ENCODE results near the gene TCEA3. TPM values are rescaled to one million over a fixed set of nuclear protein-coding genes. Genes with fewer than 3 reads are reported as not detected.

Gene TCEA3
- total and polyA plus RNA-seq, 2 donors (not counting 3 experiments of a cell fraction or from before 2014, with no cell fraction given), result 1.5 to 3.7 TPM

DNA sequence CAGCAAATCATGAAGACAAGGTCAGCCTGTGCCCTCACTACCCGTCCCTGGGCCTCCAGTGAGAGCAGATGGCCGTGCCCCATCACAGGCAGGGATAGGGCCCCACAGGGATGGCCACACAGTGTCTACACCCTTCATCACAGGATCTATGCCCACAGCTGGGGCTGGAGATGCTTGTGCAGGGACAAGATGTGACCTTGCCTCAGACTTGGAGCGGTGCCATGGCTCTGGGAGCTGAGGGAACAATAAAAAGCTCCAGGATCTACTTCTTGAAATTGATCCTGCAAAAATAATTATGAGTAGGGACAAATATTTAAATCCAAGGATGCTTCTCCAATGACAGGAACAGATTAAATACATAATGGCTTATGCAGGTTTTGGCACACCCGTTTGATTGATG is 25.4 kb upstream of the TCEA3 start:
- Histone ChIP-seq H3K9ac (replicated peaks; ENCODE audit: extremely low read depth, insufficient read depth, low read length) (no peak overlapping the region), H3K9me1 (replicated peaks; ENCODE audit: control insufficient read depth, extremely low read depth, insufficient read depth, low read length) (no peaks in the 10 kb centered on the region), H2AFZ (ENCODE audit: low read depth, low read length) (no peak overlapping the region), H3K27me3 (ENCODE audit: control insufficient read depth in 2 of 2, insufficient read depth in 2 of 2, low read length in 2 of 2) (no peaks in the 10 kb centered on the region), H3K79me2 (ENCODE audit: control insufficient read depth, insufficient read depth, low read length) (no peaks in the 10 kb centered on the region), H3K4me3 (replicated peaks in 1 of 3; ENCODE audit: insufficient read depth in 1 of 3, low read depth in 1 of 3, low read length in 3 of 3) (no peak overlapping the region), H3K4me1 (ENCODE audit: control insufficient read depth, extremely low read depth, insufficient read depth, low read length) (no peaks in the 10 kb centered on the region), H3K36me3 (ENCODE audit: control insufficient read depth in 2 of 2, extremely low read depth in 1 of 2, insufficient read depth in 2 of 2, low read length in 2 of 2) (peaks cover 0 to 2% of the 10 kb centered on the region in 2 experiments), H3K9me3 (replicated peaks; ENCODE audit: control insufficient read depth, insufficient read depth, low read length) (no peaks in the 10 kb centered on the region), H3K27ac (ENCODE audit: insufficient read depth, low read depth, low read length) (no peak overlapping the region), H4K20me1 (replicated peaks; ENCODE audit: control insufficient read depth, extremely low read depth, insufficient read depth, low read length) (no peaks in the 10 kb centered on the region), H3K4me2 (ENCODE audit: insufficient read depth, low read length) (no peak overlapping the region)
- ChIA-PET CTCF (interaction anchor here (1.7 kb wide), 1 partner anchor 46 kb away, joined by 3 read pairs; no protein-coding TSS in a partner anchor), POLR2A (no interaction called here)
- dilution Hi-C loops (cut with MboI; ENCODE audit: extremely low pct_ligation_motif_present, low sequenced_read_pairs) (no loop called here), intact Hi-C loops (cut with micrococcal nuclease) (no loop called here)
- BruUV-seq (replicated peaks), result no TSS peak
- FAIRE-seq, result no peak
- TF ChIP-seq POLR2A (IDR thresholded peaks at IDR 0.05; ENCODE audit: low read depth, low read length) (no peak), FOS (IDR thresholded peaks at IDR 0.05; ENCODE audit: borderline replicate concordance, insufficient read depth, low read length) (no peak), JUN (IDR thresholded peaks at IDR 0.05; ENCODE audit: borderline replicate concordance, insufficient read depth, insufficient read length, low read depth) (no peak)
- TF ChIP-seq, protein P1, sequence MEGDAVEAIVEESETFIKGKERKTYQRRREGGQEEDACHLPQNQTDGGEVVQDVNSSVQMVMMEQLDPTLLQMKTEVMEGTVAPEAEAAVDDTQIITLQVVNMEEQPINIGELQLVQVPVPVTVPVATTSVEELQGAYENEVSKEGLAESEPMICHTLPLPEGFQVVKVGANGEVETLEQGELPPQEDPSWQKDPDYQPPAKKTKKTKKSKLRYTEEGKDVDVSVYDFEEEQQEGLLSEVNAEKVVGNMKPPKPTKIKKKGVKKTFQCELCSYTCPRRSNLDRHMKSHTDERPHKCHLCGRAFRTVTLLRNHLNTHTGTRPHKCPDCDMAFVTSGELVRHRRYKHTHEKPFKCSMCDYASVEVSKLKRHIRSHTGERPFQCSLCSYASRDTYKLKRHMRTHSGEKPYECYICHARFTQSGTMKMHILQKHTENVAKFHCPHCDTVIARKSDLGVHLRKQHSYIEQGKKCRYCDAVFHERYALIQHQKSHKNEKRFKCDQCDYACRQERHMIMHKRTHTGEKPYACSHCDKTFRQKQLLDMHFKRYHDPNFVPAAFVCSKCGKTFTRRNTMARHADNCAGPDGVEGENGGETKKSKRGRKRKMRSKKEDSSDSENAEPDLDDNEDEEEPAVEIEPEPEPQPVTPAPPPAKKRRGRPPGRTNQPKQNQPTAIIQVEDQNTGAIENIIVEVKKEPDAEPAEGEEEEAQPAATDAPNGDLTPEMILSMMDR (IDR thresholded peaks at IDR 0.05; ENCODE audit: extremely low read depth in 1 of 2, insufficient read depth in 1 of 2, low read depth in 1 of 2, low read length in 2 of 2), result no peak
- no peak for DNase-seq (ENCODE audit: low read depth, low spot score)

DNA sequence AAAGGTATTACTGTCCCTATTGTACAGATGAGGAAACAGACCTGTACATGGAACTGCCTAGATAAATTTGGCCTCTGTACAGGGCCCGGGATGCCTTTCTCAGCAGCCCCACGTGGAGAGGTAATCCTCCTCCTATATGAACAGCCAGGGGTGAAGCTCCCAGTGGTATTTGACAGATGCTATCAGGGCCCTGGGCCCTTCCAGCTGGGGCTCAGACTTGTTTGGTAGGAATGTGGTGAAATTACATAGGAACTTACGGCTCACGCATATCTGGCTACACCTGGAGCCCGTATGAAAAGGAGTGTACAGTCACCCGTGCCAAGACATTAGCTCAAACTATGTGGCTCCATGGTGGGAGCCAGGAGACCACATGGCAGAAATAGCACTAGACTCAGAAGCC is 24.8 kb upstream of the TCEA3 start:
- intact Hi-C loops (cut with micrococcal nuclease) (no loop called here), dilution Hi-C loops (cut with MboI; ENCODE audit: extremely low pct_ligation_motif_present, low sequenced_read_pairs) (no loop called here)
- BruUV-seq (replicated peaks), result no TSS peak
- Histone ChIP-seq H3K27ac (ENCODE audit: insufficient read depth, low read depth, low read length) (no peak overlapping the region), H3K27me3 (ENCODE audit: control insufficient read depth in 2 of 2, insufficient read depth in 2 of 2, low read length in 2 of 2) (no peaks in the 10 kb centered on the region), H3K9me1 (replicated peaks; ENCODE audit: control insufficient read depth, extremely low read depth, insufficient read depth, low read length) (no peaks in the 10 kb centered on the region), H2AFZ (ENCODE audit: low read depth, low read length) (no peak overlapping the region), H3K9ac (replicated peaks; ENCODE audit: extremely low read depth, insufficient read depth, low read length) (no peak overlapping the region), H3K79me2 (ENCODE audit: control insufficient read depth, insufficient read depth, low read length) (no peaks in the 10 kb centered on the region), H3K4me2 (ENCODE audit: insufficient read depth, low read length) (no peak overlapping the region), H3K9me3 (replicated peaks; ENCODE audit: control insufficient read depth, insufficient read depth, low read length) (no peaks in the 10 kb centered on the region), H3K4me1 (ENCODE audit: control insufficient read depth, extremely low read depth, insufficient read depth, low read length) (no peaks in the 10 kb centered on the region), H4K20me1 (replicated peaks; ENCODE audit: control insufficient read depth, extremely low read depth, insufficient read depth, low read length) (no peaks in the 10 kb centered on the region), H3K4me3 (replicated peaks in 1 of 3; ENCODE audit: insufficient read depth in 1 of 3, low read depth in 1 of 3, low read length in 3 of 3) (no peak overlapping the region), H3K36me3 (ENCODE audit: control insufficient read depth in 2 of 2, extremely low read depth in 1 of 2, insufficient read depth in 2 of 2, low read length in 2 of 2) (no peaks in the 10 kb centered on the region)
- TF ChIP-seq, protein P1 (IDR thresholded peaks at IDR 0.05; ENCODE audit: extremely low read depth in 1 of 2, insufficient read depth in 1 of 2, low read depth in 1 of 2, low read length in 2 of 2), result no peak
- TF ChIP-seq, protein P2, sequence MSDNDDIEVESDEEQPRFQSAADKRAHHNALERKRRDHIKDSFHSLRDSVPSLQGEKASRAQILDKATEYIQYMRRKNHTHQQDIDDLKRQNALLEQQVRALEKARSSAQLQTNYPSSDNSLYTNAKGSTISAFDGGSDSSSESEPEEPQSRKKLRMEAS (IDR thresholded peaks at IDR 0.05; ENCODE audit: insufficient read depth, insufficient read length), result no peak
- TF ChIP-seq POLR2A (IDR thresholded peaks at IDR 0.05; ENCODE audit: low read depth, low read length) (no peak), MYC (IDR thresholded peaks at IDR 0.05; ENCODE audit: low read depth, low read length) (no peak), JUN (IDR thresholded peaks at IDR 0.05; ENCODE audit: borderline replicate concordance, insufficient read depth, insufficient read length, low read depth) (no peak), FOS (IDR thresholded peaks at IDR 0.05; ENCODE audit: borderline replicate concordance, insufficient read depth, low read length) (no peak), GATA2 (IDR thresholded peaks at IDR 0.05; ENCODE audit: insufficient read depth, insufficient read length, low read depth, low read length) (no peak), POLR2AphosphoS5 (IDR thresholded peaks at IDR 0.05; ENCODE audit: insufficient read depth, low read depth, low read length) (no peak), EZH2 (IDR thresholded peaks at IDR 0.05; ENCODE audit: borderline replicate concordance, low read depth, low read length, severe bottlenecking) (no peak)
- DNase-seq (ENCODE audit: low read depth, low spot score) (no peak), FAIRE-seq (no peak)
- CTCF ChIA-PET, result interaction anchor here (0.6 to 1.7 kb wide), 3 partner anchors 11 to 181 kb away, joined by 3 read pairs; no protein-coding TSS in a partner anchor
- POLR2A ChIA-PET, result no interaction called here
